Stimulated activated CD8-positive, alpha-beta memory T cell treated with anti-CD3 and anti-CD28 coated beads, Interleukin-2, amount 100 ng/mL, for 48 hours (primary cell): ENCODE results near the gene NCAM1.

Experiments
- DNase-seq, 2 donors: peaks; one replicate each; pipeline ENCODE4 v3.0.0-alpha.2; 2020; ENCODE audit warnings: low read depth in 2 of 2

NCAM1 gene

GRCh38 chr11:113168354-113169342, 207.4 kb downstream of the NCAM1 start:
- DNase-seq: no peak

GRCh38 chr11:113172382-113172951, 211.2 kb downstream of the NCAM1 start:
- no peak for DNase-seq

GRCh38 chr11:113173126-113173525, 211.9 kb downstream of the NCAM1 start:
- DNase-seq: no peak

- DNase-seq: no peak
These were observed 213.7 kb downstream of the NCAM1 start for GRCh38 chr11:113174882-113175281.

GRCh38 chr11:113176599-113177360, 215.6 kb downstream of the NCAM1 start:
- DNase-seq: no peak

- no peak for DNase-seq
These were observed 216.5 kb downstream of the NCAM1 start for GRCh38 chr11:113177671-113178070.

- no peak for DNase-seq
These were observed 217.3 kb downstream of the NCAM1 start for GRCh38 chr11:113178381-113179070.

GRCh38 chr11:113179181-113179704, 218.0 kb downstream of the NCAM1 start:
- DNase-seq: no peak

- DNase-seq: no peak
These were observed 219.9 kb downstream of the NCAM1 start for GRCh38 chr11:113181094-113181493.

GRCh38 chr11:113182288-113182687, 221.1 kb downstream of the NCAM1 start:
- DNase-seq: no peak

GRCh38 chr11:113184498-113184897, 223.3 kb downstream of the NCAM1 start:
- no peak for DNase-seq

- no peak for DNase-seq
These were observed 227.2 kb downstream of the NCAM1 start for GRCh38 chr11:113188371-113188834.

- no peak for DNase-seq
These were observed 228.9 kb downstream of the NCAM1 start for GRCh38 chr11:113189909-113190667.

- DNase-seq: no peak
These were observed 231.1 kb downstream of the NCAM1 start for GRCh38 chr11:113192121-113192925.

GRCh38 chr11:113193016-113193415, 231.8 kb downstream of the NCAM1 start:
- no peak for DNase-seq

- DNase-seq: no peak
These were observed 232.7 kb downstream of the NCAM1 start for GRCh38 chr11:113193946-113194345.

GRCh38 chr11:113195728-113196127, 234.5 kb downstream of the NCAM1 start:
- no peak for DNase-seq

- DNase-seq: no peak
These were observed 236.2 kb downstream of the NCAM1 start for GRCh38 chr11:113197446-113197845.

GRCh38 chr11:113198972-113199661, 237.9 kb downstream of the NCAM1 start:
- no peak for DNase-seq
